B cell (primary cell): Measurements from ENCODE around the gene OXGR1.

Experiments used
- CTCF ChIP-seq: fragments of 200-600 bp; IDR thresholded peaks from one replicate; pipeline ENCODE4 v1.8.0; 2022; ENCODE audit warnings: antibody characterized with exemption, mild to moderate bottlenecking
- EZH2 ChIP-seq: IDR thresholded peaks from 2 replicates; pipeline ENCODE4 v1.6.1; 2012; ENCODE audit warnings: borderline replicate concordance, low read depth, mild to moderate bottlenecking, moderate library complexity, low read length; ENCODE audit not compliant: insufficient read depth, poor library complexity, severe bottlenecking

- TF ChIP-seq CTCF (no peak), EZH2 (no peak)
Observed at GRCh38 chr13:96996107-96996506, 1.8 kb upstream of the OXGR1 start.
